ENCODE data around the gene LAMB1. TPM values are rescaled to one million over a fixed set of nuclear protein-coding genes. Genes with fewer than 3 reads are reported as not detected.
"Not testable (repeated sequence)": the region's sequence is repeated elsewhere in the genome, so short reads cannot be mapped to it uniquely, and the experiment has no call there.

The LAMB1 gene
- total RNA-seq, 1 donor = 483 TPM

GRCh38 chr7:108045154-108045553 is 42.2 kb upstream of the LAMB1 start:
- H3K4me3 ChIP-seq (ENCODE audit: low read depth, low read length) = no peak overlapping the region
- DNase-seq (ENCODE audit: low read depth) = peak; percentile 69
- no peak for TF ChIP-seq CTCF (IDR thresholded peaks at IDR 0.05; ENCODE audit: insufficient read depth, low read depth, low read length)

- DNase-seq (ENCODE audit: low read depth) = no peak
These were observed 41.4 kb upstream of the LAMB1 start for GRCh38 chr7:108044345-108044744.

GRCh38 chr7:108038986-108039385 is 36.0 kb upstream of the LAMB1 start:
- no peak for DNase-seq (ENCODE audit: low read depth)
- TF ChIP-seq CTCF (IDR thresholded peaks at IDR 0.05; ENCODE audit: insufficient read depth, low read depth, low read length) = no peak
- H3K4me3 ChIP-seq (ENCODE audit: low read depth, low read length) = no peak overlapping the region

More at GRCh38 chr7:108044345-108044744, 41.4 kb upstream of the LAMB1 start:
- H3K4me3 ChIP-seq (ENCODE audit: low read depth, low read length) = no peak overlapping the region
- TF ChIP-seq CTCF (IDR thresholded peaks at IDR 0.05; ENCODE audit: insufficient read depth, low read depth, low read length) = no peak

- DNase-seq (ENCODE audit: low read depth) = peak; percentile 30
- no peak for TF ChIP-seq CTCF (IDR thresholded peaks at IDR 0.05; ENCODE audit: insufficient read depth, low read depth, low read length)
- no peak overlapping the region for H3K4me3 ChIP-seq (ENCODE audit: low read depth, low read length)
These were observed 34.8 kb upstream of the LAMB1 start for GRCh38 chr7:108037741-108038140.

GRCh38 chr7:108037140-108037539 is 34.2 kb upstream of the LAMB1 start:
- TF ChIP-seq CTCF (IDR thresholded peaks at IDR 0.05; ENCODE audit: insufficient read depth, low read depth, low read length) = no peak
- no peak overlapping the region for H3K4me3 ChIP-seq (ENCODE audit: low read depth, low read length)
- no peak for DNase-seq (ENCODE audit: low read depth)

GRCh38 chr7:108034586-108034985 is 31.6 kb upstream of the LAMB1 start:
- no peak for TF ChIP-seq CTCF (IDR thresholded peaks at IDR 0.05; ENCODE audit: insufficient read depth, low read depth, low read length)
- no peak for DNase-seq (ENCODE audit: low read depth)
- no peak overlapping the region for H3K4me3 ChIP-seq (ENCODE audit: low read depth, low read length)

GRCh38 chr7:108033776-108034497 is 31.0 kb upstream of the LAMB1 start:
- no peak for DNase-seq (ENCODE audit: low read depth)
- no peak for TF ChIP-seq CTCF (IDR thresholded peaks at IDR 0.05; ENCODE audit: insufficient read depth, low read depth, low read length)
- no peak overlapping the region for H3K4me3 ChIP-seq (ENCODE audit: low read depth, low read length)

- DNase-seq (ENCODE audit: low read depth); H3K4me3 ChIP-seq (ENCODE audit: low read depth, low read length): not testable (repeated sequence)
These were observed 30.3 kb upstream of the LAMB1 start for GRCh38 chr7:108033309-108033708.

Data from fibroblast of villous mesenchyme (primary cell).